ENCODE measurements around the gene CLDN2.
"Not testable (repeated sequence)": the region's sequence is repeated elsewhere in the genome, so short reads cannot be mapped to it uniquely, and the experiment has no call there.

The CLDN2 gene

DNA sequence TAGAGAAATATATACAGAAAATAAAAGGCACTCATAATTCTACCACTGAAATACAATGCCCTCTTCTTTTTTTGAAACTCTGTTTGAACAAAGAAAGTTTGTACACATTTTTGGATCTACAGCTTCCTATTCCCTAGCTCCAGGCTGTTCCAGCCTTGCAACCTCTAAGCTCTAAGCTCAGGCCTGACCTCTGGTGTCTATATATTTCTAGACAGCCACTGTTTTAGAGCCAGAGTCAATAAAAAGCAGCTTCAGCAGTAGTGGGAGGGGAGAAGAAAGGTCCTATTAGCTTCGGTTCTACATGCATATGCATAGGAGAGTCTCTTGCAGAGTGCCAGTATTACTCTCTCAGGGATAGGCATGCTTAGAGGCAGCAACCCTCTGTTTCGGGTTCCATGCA is 39.7 kb downstream of the CLDN2 start:
- DNase-seq (ENCODE audit: low read depth in 2 of 2), result no peak

DNA sequence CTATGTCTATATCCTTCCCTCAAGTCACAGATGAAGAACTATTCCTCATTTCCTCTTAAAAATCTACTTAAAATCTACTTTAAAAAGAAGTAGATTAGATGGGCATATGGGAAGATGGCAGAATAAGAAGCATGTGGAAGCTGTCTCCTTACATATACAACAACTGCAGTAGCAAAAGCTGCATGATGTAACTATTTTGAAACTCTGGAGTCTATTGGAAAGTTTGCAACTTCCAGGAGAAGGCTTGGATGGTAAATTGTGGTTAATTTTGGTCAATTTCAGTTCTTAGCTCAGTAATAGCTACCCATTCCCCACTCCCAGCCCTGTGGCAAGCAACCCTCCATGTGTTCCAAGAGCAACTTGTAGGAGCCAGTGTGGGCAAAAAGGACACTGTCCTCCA is 42.9 kb downstream of the CLDN2 start:
- DNase-seq (ENCODE audit: low read depth in 2 of 2), result no peak

DNA sequence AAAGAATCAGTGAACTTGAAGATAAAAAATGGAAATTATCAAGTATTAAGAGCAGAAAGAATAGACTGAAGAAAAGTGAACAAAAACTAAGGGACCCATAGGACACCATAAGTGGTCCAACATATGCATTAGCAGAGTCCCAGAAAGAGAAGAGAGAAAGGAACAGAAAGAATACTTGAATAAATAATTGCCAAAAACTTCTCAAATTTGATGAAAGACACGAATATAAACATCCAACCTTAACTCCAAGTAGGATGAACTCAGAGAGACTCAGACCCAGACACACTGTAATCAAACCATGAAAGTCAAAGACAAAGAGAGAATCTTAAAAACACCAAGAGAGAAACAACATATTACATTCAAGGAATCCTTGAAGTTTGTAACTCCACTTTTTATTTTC is 44.1 kb downstream of the CLDN2 start:
- no peak for DNase-seq (ENCODE audit: low read depth in 2 of 2)

DNA sequence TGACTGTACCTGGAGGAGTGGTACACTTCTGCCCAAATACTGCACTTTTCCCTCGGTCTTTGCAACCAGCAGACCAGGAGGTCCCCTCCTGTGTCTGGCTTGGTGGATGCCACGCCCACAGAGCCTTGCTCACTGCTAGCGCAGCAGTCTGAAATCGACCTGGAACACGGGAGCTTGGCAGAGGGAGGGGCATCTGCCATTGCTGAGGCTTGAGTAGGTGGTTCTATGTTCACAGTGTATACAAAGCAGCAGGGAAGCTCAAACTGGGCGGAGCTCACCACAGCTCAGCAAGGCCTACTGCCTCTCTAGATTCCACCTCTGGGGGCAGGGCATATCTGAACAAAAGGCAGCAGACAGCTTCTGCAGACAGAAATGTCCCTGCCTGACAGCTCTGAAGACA is 46.3 kb downstream of the CLDN2 start:
- DNase-seq (ENCODE audit: low read depth in 2 of 2), result not testable (repeated sequence)

DNA sequence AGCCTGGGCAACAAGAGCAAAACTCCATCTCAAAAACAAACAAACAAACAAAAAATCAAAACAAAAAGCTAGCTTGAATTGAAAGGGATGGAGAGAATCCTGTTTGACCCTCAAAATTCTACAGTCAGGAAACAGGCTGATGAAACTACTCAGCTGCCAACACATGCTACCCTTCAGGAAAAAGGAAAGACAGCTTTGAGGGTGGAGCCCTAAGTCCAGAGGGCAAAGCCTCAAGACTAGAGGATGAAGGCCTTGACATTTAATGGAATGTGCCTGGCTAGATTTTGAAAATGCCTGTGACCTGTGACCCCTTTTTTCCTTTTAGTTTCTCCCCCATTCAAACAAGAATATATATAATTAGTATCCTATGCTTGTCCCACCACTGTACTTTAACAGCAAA is 52.7 kb downstream of the CLDN2 start:
- DNase-seq (ENCODE audit: low read depth in 2 of 2), result no peak

DNA sequence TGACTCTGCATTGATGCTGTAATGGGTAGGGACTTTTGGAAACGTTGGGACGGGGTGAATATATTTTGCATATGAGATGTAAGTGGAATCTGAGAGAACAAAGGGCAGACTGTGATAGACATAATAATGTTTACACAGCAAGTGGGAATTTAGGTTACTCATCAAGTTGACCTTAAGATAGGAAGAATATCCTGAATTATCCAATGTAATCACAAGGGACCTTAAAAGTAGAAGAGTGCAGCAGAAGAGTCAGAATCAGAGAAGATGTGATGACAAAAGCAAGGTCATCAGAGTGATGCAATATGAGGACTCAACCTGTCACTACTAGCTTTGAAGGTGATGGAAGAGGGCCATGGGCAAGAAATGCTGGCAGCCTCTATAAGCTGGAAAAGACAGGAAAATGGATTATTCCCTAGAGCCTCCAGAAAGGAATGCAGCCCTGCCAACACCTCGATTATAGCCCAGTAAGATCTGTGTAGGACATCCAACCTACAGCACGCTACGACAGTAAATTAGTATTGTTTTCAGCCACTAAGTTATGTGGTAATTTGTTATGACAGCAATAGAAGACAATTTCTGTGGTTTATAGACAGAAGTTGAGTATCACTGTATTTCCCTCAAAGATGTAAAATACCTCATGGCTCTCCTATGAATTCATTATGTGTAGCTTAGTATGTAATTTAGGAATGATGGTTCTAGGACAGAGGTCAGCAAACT is 53.4 kb downstream of the CLDN2 start:
- no peak for DNase-seq (ENCODE audit: low read depth in 2 of 2)

DNA sequence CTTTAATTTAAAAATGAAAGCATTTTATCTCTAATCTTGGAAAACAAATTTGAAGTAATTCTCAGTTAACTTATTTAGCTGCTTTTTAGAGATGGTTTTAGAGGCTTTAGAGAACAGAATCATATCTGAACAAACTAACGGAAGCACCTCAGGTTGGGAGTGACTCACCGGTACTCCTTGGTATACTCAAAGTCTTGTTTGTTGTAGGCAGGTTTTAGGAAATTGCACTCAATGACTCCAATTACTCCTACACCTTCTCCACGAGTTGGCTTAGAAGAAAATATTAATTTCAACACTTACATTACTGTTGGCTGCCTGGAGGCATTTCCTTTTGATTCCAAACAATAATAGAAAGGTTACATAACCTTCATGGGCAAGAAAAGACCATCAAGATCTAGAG is 56.2 kb downstream of the CLDN2 start:
- DNase-seq (ENCODE audit: low read depth in 2 of 2), result no peak
